Lower leg skin (tissue), 4 donors: ENCODE measurements around the gene GAREM2. TPM values are rescaled to one million over a fixed set of nuclear protein-coding genes. Genes with fewer than 3 reads are reported as not detected.

Experiments used
- DNase-seq, 2 donors: peaks; one replicate each; pipeline ENCODE4 v3.0.0-alpha.2; 2019; ENCODE audit warnings: low spot score in 2 of 2
- H3K4me3 ChIP-seq: fragments of 200-600 bp; sonication (generic); 2 replicates; pipeline ENCODE4 v1.5.1; 2017; ENCODE audit warnings: mild to moderate bottlenecking, low read depth; ENCODE audit not compliant: poor library complexity, severe bottlenecking
- CTCF ChIP-seq, 3 donors: fragments of 450-650 bp; IDR thresholded peaks; one replicate each; pipeline ENCODE4 v1.5.1; 2016; ENCODE audit warnings: antibody characterized with exemption in 3 of 3, mild to moderate bottlenecking in 3 of 3, moderate library complexity in 2 of 3
- POLR2A ChIP-seq, 2 donors: fragments of 450-650 bp; IDR thresholded peaks; one replicate each; pipeline ENCODE4 v1.6.1; 2016 to 2017; ENCODE audit warnings: antibody characterized with exemption in 2 of 2, mild to moderate bottlenecking in 1 of 2, moderate library complexity in 1 of 2
- WGBS, 2 donors: methylation state at CpG; one replicate each; pipeline ENCODE4 v1.1.5; 2018; 5-methylcytosine and 5-hydroxymethylcytosine counted together
- intact Hi-C: fragments of 100-400 bp; cut with DNase I; formaldehyde crosslinking; loops from one replicate; pipeline ENCODE4 v1.15.0; 2023; ENCODE audit warnings: low total_unique reads
- total RNA-seq, 4 donors: library from RNA; depleted of rRNA; stranded (reverse); fragments of >200 nt; gene quantifications; one replicate each; pipeline ENCODE4 v1.1.0, GENCODE V29; 2016

Gene GAREM2
- total RNA-seq, 4 donors from 2014 or later, result 0.04 to 0.95 (median 0.45) TPM

DNA sequence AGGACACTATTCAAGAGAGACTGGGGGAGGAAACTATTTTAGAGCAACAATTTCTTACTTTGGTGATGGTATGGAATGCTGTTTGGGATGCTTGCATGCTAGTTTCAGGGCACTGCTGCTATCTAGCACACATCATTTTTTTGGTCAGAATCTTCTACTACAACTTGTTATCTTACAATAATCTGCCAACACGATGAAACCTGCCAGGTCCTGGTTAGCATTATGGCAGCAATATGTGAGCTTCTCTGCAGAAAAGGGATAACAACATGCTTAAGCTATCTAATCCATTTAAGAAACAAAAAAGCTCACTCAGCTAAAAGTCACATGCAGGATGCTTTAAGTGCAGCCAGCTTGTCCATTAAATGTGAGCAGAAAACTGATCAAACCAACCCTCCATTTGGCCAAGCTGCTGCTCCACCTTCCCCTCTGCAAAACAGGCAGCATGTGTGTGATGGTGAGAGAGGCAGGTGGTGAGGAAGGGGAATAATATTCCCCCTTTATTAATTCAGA lies 30.1 kb downstream of the GAREM2 start:
- no peak overlapping the region for H3K4me3 ChIP-seq
- intact Hi-C loops, result no loop called here
- WGBS, 2 donors, result 25 to 47% methylated on average over 1 of the region's 1 CpG
- no peak for DNase-seq
- no peak for TF ChIP-seq POLR2A (IDR thresholded peaks at IDR 0.05)
- TF ChIP-seq CTCF (IDR thresholded peaks at IDR 0.05), result no peak

DNA sequence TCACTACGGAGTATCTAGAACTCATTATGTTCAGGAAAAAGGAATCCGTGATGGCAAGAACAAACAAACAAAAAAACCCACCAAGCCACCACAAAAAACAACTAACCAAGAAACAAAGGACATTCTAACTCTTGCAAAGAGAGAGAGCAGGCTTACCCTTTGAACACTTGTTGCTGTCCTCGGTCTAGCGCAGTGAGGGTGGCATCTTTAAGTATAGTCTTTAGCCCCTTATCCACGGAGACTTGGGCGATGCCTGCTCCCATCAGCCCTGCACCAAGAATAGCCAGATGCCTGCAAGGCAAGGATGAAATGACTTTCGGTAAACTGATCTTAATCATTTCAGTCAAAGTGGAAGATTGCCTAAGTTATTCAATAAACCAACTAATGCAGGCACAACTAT lies 31.0 kb downstream of the GAREM2 start:
- TF ChIP-seq POLR2A (IDR thresholded peaks at IDR 0.05), result no peak
- no peak for TF ChIP-seq CTCF (IDR thresholded peaks at IDR 0.05)
- intact Hi-C loops, result no loop called here
- WGBS, 2 donors, result 86% methylated on average over 7 of the region's 7 CpGs
- H3K4me3 ChIP-seq, result no peak overlapping the region
- no peak for DNase-seq

DNA sequence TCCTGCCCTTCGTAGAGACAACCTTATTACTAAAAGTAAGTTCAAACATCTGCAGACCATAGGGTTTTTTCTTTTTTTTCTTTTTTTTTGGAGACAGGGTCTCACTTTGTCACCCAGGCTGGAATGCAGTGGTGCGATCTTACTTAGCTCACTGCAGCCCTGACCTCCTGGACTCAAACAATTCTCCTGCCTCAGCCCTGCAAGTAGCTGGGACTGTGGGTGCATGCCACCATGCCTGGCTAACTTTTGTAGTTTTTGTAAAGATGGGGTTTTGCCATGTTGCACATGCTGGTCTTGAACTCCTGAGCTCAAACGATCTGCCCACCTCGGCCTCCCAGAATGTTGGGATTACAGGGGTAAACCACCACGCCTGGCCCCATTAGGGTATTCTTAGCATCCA lies 39.1 kb downstream of the GAREM2 start:
- TF ChIP-seq CTCF (IDR thresholded peaks at IDR 0.05) (no peak), POLR2A (IDR thresholded peaks at IDR 0.05) (no peak)
- 92 to 93% methylated on average over 5 of the region's 5 CpGs for WGBS, 2 donors
- no peak for DNase-seq
- intact Hi-C loops, result no loop called here
- H3K4me3 ChIP-seq, result no peak overlapping the region

- no peak for TF ChIP-seq POLR2A (IDR thresholded peaks at IDR 0.05)
- TF ChIP-seq CTCF (IDR thresholded peaks at IDR 0.05), result no peak
- WGBS, 2 donors, result 98 to 100% methylated on average over 1 of the region's 1 CpG
- DNase-seq, result no peak
- intact Hi-C loops, result no loop called here
- no peak overlapping the region for H3K4me3 ChIP-seq
Measured at GRCh38 chr2:26214759-26215158, 41.9 kb downstream of the GAREM2 start.

DNA sequence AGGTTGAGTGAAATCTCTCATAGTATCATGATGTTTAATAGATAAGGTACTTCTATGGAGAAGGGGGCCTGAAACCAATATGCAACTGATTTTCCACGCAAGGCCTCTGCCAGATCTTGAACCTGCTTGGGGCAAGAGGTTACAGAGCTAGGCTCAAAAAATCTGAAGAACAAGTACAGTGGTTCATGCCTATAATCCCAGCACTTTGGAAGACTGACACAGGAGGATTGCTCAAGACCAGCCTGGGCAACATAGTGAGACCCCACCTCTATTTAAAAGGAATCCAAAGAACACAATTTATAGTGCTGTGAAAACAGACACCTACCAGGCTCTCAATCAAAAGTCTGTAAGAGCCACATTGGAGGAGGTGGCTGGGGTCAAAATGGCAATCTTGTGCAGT lies 42.9 kb downstream of the GAREM2 start:
- no peak for DNase-seq
- no peak overlapping the region for H3K4me3 ChIP-seq
- TF ChIP-seq CTCF (IDR thresholded peaks at IDR 0.05) (no peak), POLR2A (IDR thresholded peaks at IDR 0.05) (no peak)
- intact Hi-C loops, result no loop called here
- WGBS, 2 donors, result 95 to 100% methylated on average over 1 of the region's 1 CpG

- intact Hi-C loops, result no loop called here
- DNase-seq, result no peak
- WGBS, 2 donors, result 91 to 97% methylated on average over 4 of the region's 4 CpGs
- H3K4me3 ChIP-seq, result no peak overlapping the region
- TF ChIP-seq CTCF (IDR thresholded peaks at IDR 0.05), result no peak
- TF ChIP-seq POLR2A (IDR thresholded peaks at IDR 0.05), result no peak
Measured at GRCh38 chr2:26216587-26216986, 43.7 kb downstream of the GAREM2 start.
